Activated naive CD8-positive, alpha-beta T cell treated with anti-CD3 and anti-CD28 coated beads, Interleukin-2, amount 10 ng/mL, durations not matched to agents 7 days and 5 days (primary cell): ENCODE results near the gene SLN. TPM values are rescaled to one million over a fixed set of nuclear protein-coding genes. Genes with fewer than 3 reads are reported as not detected.

Source experiments
- ATAC-seq: fragments of 150-1000 bp; cut with Tn5 transposase; one replicate; pipeline ENCODE4 v1.10.0; 2021; ENCODE audit warnings: low read depth, moderate library complexity
- POLR2A ChIA-PET: fragments of 350-600 bp; sonication (Branson Sonifier 250); formaldehyde crosslinking; loops from one replicate; lab custom pipeline; 2021; ENCODE audit warnings: antibody characterized with exemption; lab: Charles Lee
- DNase-seq: peaks from one replicate; pipeline ENCODE4 v3.0.0; 2021
- H3K27ac Mint-ChIP-seq: one replicate; pipeline ENCODE4 v1.8.0; 2022; ENCODE audit warnings: mild to moderate bottlenecking, mixed read lengths
- H3K27me3 Mint-ChIP-seq: one replicate; pipeline ENCODE4 v1.8.0; 2022; ENCODE audit warnings: mild to moderate bottlenecking, moderate library complexity, mixed read lengths
- H3K36me3 Mint-ChIP-seq: one replicate; pipeline ENCODE4 v1.8.0; 2021; ENCODE audit warnings: mild to moderate bottlenecking, mixed read lengths
- H3K4me1 Mint-ChIP-seq: one replicate; pipeline ENCODE4 v1.8.0; 2021; ENCODE audit warnings: mixed read lengths
- H3K4me3 Mint-ChIP-seq: one replicate; pipeline ENCODE4 v1.8.0; 2022; ENCODE audit warnings: mild to moderate bottlenecking, moderate library complexity, mixed read lengths
- H3K9me3 Mint-ChIP-seq: one replicate; pipeline ENCODE4 v1.8.0; 2021; ENCODE audit warnings: mixed read lengths
- total RNA-seq, 2 experiments: library from RNA; stranded (reverse); gene quantifications; one replicate each; pipeline ENCODE4 v1.2.3, GENCODE V29; 2021

SLN gene
- total RNA-seq, 2 experiments from 2014 or later, result not detected

DNA sequence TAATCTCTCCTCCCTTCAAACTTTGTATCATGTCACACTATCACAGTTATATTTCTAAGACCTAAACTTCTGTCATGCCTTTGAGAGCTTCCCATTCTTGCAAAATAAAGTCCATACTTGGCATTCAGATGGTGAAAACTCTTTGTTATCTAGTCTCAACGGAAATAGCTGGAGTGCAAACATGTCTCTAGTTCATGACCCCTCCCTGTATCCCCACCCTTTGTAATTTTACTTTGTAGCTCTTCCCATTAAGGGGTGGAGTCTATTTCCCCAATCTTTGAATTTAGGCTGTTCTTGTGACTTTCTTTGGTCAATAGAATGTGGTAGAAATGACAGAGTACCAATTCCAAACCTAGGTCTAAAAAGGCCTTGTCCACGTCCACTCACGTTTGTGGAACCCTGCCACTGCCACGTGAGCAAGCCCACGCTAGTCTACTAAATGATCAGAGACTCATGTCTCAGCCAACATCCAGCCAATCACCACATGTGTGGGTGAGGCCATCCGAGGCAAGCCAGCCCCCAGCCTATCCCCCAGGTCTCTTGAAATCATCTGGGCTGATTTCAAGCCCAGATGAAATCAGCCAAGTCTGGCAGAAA lies 23.4 kb downstream of the SLN start:
- H3K9me3 Mint-ChIP-seq, result no peaks in the 10 kb centered on the region
- POLR2A ChIA-PET, result no interaction called here
- no peak overlapping the region for H3K27ac Mint-ChIP-seq
- H3K27me3 Mint-ChIP-seq, result peaks cover 18% of the 10 kb centered on the region
- DNase-seq, result no peak
- no peak overlapping the region for H3K4me3 Mint-ChIP-seq
- H3K4me1 Mint-ChIP-seq, result no peaks in the 10 kb centered on the region
- ATAC-seq, result no peak
- no peaks in the 10 kb centered on the region for H3K36me3 Mint-ChIP-seq

- H3K27ac Mint-ChIP-seq, result no peak overlapping the region
- H3K4me1 Mint-ChIP-seq, result no peaks in the 10 kb centered on the region
- H3K4me3 Mint-ChIP-seq, result no peak overlapping the region
- peaks cover 7% of the 10 kb centered on the region for H3K27me3 Mint-ChIP-seq
- no peaks in the 10 kb centered on the region for H3K36me3 Mint-ChIP-seq
- ATAC-seq (no peak), DNase-seq (no peak)
- H3K9me3 Mint-ChIP-seq, result no peaks in the 10 kb centered on the region
- POLR2A ChIA-PET, result no interaction called here
These were observed 28.0 kb downstream of the SLN start for GRCh38 chr11:107683807-107684206.

GRCh38 chr11:107683061-107683460 lies 28.8 kb downstream of the SLN start:
- Mint-ChIP-seq H3K4me1 (no peaks in the 10 kb centered on the region), H3K27me3 (peaks cover 7% of the 10 kb centered on the region), H3K4me3 (no peak overlapping the region), H3K27ac (no peak overlapping the region), H3K9me3 (no peaks in the 10 kb centered on the region), H3K36me3 (no peaks in the 10 kb centered on the region)
- ATAC-seq (no peak), DNase-seq (no peak)
- POLR2A ChIA-PET, result no interaction called here

DNA sequence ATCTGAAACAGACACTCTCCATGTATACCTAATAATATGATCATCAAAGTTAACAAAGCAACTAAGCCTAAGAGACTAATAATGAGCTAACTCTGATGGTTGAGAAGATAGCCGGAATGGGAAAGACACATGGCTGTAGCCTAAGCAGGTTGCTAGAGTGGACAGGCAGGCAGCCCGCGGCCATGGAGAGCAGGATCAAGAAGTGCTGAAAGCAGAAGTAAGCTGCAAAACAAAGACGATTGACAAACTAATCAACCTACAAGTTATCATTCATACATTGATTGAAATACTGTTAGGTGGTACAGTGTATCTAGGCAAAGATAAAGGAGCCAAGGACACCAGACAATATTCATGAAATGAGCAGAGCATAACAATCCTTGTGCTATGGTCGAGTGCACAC lies 29.3 kb downstream of the SLN start:
- H3K4me3 Mint-ChIP-seq, result no peak overlapping the region
- POLR2A ChIA-PET, result no interaction called here
- peaks cover 7% of the 10 kb centered on the region for H3K27me3 Mint-ChIP-seq
- ATAC-seq (no peak), DNase-seq (no peak)
- H3K4me1 Mint-ChIP-seq, result no peaks in the 10 kb centered on the region
- no peak overlapping the region for H3K27ac Mint-ChIP-seq
- no peaks in the 10 kb centered on the region for H3K9me3 Mint-ChIP-seq
- H3K36me3 Mint-ChIP-seq, result no peaks in the 10 kb centered on the region

DNA sequence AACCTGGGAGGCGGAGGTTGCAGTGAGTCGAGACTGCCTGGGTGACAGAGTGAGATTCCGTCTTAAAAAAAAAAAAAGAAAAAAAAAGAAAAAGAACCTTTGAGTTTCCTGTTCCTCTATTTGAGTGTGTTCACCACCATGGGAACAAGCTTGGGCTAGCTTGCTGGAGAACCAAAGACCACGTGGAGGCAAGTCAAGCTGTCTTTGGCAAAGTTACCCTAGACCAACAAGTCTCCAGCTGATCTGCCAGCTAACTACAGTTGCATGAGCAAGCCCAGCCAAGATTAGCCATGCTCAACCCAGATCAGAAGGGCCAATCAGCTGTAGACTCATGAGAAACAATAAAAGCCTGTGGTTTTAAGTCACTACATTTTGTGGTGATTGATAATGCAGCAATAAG lies 29.7 kb downstream of the SLN start:
- no peak for DNase-seq
- Mint-ChIP-seq H3K4me3 (no peak overlapping the region), H3K36me3 (no peaks in the 10 kb centered on the region), H3K27ac (no peak overlapping the region), H3K4me1 (no peaks in the 10 kb centered on the region), H3K27me3 (peaks cover 7% of the 10 kb centered on the region), H3K9me3 (no peaks in the 10 kb centered on the region)
- ATAC-seq, result no peak
- POLR2A ChIA-PET, result no interaction called here

GRCh38 chr11:107679255-107680024 lies 32.4 kb downstream of the SLN start:
- POLR2A ChIA-PET, result no interaction called here
- Mint-ChIP-seq H3K4me3 (no peak overlapping the region), H3K27me3 (peaks cover 10% of the 10 kb centered on the region), H3K36me3 (no peaks in the 10 kb centered on the region), H3K27ac (no peak overlapping the region), H3K4me1 (no peaks in the 10 kb centered on the region), H3K9me3 (no peaks in the 10 kb centered on the region)
- no peak for DNase-seq
- ATAC-seq, result no peak

DNA sequence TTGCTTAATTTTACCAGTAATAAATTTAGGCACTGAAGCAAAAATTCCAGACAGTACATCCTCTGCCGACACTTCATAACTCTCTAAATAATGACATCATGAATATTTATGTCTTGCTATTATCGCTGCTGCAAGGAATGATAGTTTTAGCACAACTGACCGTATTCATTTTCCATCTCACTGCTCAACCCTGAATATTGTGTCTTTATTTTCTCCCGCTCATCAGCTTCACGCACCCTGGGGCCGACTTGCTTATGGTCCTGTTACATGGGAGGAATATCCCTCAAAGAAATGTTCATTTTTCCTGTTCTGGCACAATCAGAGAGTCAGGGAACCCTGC lies 33.3 kb downstream of the SLN start:
- no peak overlapping the region for H3K4me3 Mint-ChIP-seq
- ATAC-seq (no peak), DNase-seq (no peak)
- H3K27ac Mint-ChIP-seq, result no peak overlapping the region
- POLR2A ChIA-PET, result no interaction called here
- no peaks in the 10 kb centered on the region for H3K9me3 Mint-ChIP-seq
- H3K4me1 Mint-ChIP-seq, result no peaks in the 10 kb centered on the region
- H3K27me3 Mint-ChIP-seq, result peaks cover 11% of the 10 kb centered on the region
- no peaks in the 10 kb centered on the region for H3K36me3 Mint-ChIP-seq

DNA sequence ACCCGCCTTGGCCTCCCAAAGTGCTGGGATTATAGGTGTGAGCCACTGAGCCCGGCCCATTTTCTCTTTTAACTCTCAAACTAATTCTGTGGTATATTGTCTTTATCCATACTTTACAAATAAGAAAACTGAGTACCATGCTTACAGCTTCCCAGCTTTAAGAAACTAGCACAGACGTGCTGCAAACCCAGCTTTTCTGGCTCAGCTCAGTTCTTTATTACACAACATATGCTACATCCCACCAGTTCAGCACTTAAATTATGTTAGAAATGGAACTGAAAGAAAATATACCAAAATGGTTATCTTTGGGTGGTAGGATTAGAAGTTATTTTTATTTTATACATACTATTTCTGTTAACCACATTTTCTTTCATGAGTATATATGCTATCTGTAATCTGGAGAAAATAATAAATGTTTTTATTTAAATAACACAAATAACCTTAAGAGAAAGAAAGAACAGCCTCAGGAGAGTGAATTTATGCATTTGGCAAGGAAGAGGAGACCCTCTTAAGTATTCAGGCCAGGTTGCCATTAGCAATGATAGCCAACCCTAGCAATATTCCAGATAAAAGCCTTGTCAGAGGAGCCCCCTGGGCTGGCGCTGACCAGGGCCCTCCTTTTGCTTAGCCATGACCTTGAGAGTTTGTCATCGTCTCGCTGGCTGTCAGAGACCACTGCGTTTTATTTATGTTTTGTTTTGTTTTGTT lies 33.8 kb downstream of the SLN start:
- POLR2A ChIA-PET, result no interaction called here
- H3K27me3 Mint-ChIP-seq, result peaks cover 11% of the 10 kb centered on the region
- H3K27ac Mint-ChIP-seq, result no peak overlapping the region

DNA sequence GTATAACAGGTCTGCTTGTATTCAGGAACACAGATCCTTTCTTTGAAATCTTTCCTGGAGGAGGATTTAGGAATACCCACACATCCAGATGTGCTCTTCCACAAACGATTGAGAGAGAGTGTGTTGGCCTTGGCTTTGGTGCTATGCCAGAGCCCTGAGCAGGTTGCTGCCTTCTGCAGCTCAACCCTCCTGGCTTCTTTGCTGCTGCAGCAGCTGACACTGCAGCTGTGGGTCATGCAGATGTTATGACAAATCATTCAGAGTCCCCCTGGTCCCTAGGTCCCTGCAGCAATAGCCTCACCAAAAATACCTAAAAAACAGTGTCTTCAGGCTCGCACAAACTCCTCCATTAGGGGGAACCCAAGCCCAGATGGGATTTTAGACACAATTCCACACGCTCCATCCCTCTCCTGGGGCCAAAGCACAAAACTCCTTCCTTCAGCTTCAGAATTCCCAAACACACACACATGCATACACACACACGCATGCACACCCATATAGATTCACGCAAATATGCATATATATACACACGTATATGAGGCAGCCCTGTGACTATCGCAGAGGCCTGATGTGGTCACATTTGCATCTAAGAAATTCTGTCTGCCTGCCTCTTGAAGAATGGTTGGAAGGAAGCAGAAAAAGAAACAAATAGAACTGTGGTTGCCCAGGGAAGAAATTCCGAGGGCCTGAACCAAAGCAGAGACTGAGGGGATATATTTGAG lies 35.4 kb downstream of the SLN start:
- POLR2A ChIA-PET, result no interaction called here
- ATAC-seq (no peak), DNase-seq (no peak)
- no peak overlapping the region for H3K27ac Mint-ChIP-seq
- H3K27me3 Mint-ChIP-seq, result peaks cover 6% of the 10 kb centered on the region
- H3K36me3 Mint-ChIP-seq, result no peaks in the 10 kb centered on the region
- H3K4me1 Mint-ChIP-seq, result no peaks in the 10 kb centered on the region
- H3K9me3 Mint-ChIP-seq, result no peaks in the 10 kb centered on the region
- H3K4me3 Mint-ChIP-seq, result no peak overlapping the region

More for the DNA sequence above, 33.8 kb downstream of the SLN start:
- Mint-ChIP-seq H3K9me3 (no peaks in the 10 kb centered on the region), H3K4me3 (no peak overlapping the region), H3K4me1 (no peaks in the 10 kb centered on the region), H3K36me3 (no peaks in the 10 kb centered on the region)
- ATAC-seq (no peak), DNase-seq (no peak)

GRCh38 chr11:107675902-107676301 lies 36.0 kb downstream of the SLN start:
- H3K27me3 Mint-ChIP-seq, result peaks cover 6% of the 10 kb centered on the region
- no peaks in the 10 kb centered on the region for H3K9me3 Mint-ChIP-seq
- no peaks in the 10 kb centered on the region for H3K4me1 Mint-ChIP-seq
- DNase-seq (no peak), ATAC-seq (no peak)
- no peaks in the 10 kb centered on the region for H3K36me3 Mint-ChIP-seq
- no peak overlapping the region for H3K4me3 Mint-ChIP-seq
- no peak overlapping the region for H3K27ac Mint-ChIP-seq
- POLR2A ChIA-PET, result no interaction called here

GRCh38 chr11:107669893-107670601 lies 41.8 kb downstream of the SLN start:
- DNase-seq, result no peak
- H3K4me1 Mint-ChIP-seq, result no peaks in the 10 kb centered on the region
- POLR2A ChIA-PET, result no interaction called here

GRCh38 chr11:107669191-107669740 lies 42.6 kb downstream of the SLN start:
- H3K4me3 Mint-ChIP-seq, result no peak overlapping the region
- H3K9me3 Mint-ChIP-seq, result no peaks in the 10 kb centered on the region
- no peak overlapping the region for H3K27ac Mint-ChIP-seq
- DNase-seq (no peak), ATAC-seq (no peak)
- peaks cover 17% of the 10 kb centered on the region for H3K27me3 Mint-ChIP-seq
- no peaks in the 10 kb centered on the region for H3K36me3 Mint-ChIP-seq
- POLR2A ChIA-PET, result no interaction called here
- no peaks in the 10 kb centered on the region for H3K4me1 Mint-ChIP-seq

More at GRCh38 chr11:107669893-107670601, 41.8 kb downstream of the SLN start:
- Mint-ChIP-seq H3K27ac (no peak overlapping the region), H3K4me3 (no peak overlapping the region), H3K9me3 (no peaks in the 10 kb centered on the region), H3K27me3 (peaks cover 17% of the 10 kb centered on the region), H3K36me3 (no peaks in the 10 kb centered on the region)
- no peak for ATAC-seq
